Measurements from ENCODE around the gene MRPS33. TPM values are rescaled to one million over a fixed set of nuclear protein-coding genes. Genes with fewer than 3 reads are reported as not detected.
"Not testable (repeated sequence)": the region's sequence is repeated elsewhere in the genome, so short reads cannot be mapped to it uniquely, and the experiment has no call there.

MRPS33 gene

DNA sequence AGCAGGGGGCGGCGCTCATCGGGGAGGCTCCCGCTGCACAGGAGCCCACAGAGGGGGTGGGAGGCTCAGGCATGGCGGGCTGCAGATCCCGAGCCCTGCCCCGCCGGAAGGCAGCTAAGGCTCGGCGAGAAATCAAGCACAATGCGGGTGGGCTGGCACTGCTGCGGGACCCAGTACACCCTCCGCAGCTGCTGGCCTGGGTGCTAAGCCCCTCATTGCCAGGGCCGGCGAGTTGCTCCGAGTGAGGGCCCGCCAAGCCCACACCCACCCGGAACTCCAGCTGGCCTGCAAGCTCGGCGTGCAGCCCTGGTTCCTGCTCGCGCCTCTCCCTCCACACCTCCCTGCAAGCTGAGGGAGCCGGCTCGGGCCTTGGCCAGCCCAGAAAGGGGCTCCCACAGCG lies 57.8 kb downstream of the MRPS33 start:
- not testable (repeated sequence) for H3K4me3 ChIP-seq (ENCODE audit: low read length); H2AK5ac ChIP-seq (ENCODE audit: low read length); H2BK15ac ChIP-seq (replicated peaks; ENCODE audit: low read depth); H3K9ac ChIP-seq (ENCODE audit: low read length); H3K27ac ChIP-seq (ENCODE audit: low read depth, low read length); H4K8ac ChIP-seq (ENCODE audit: low read depth, low read length); H4K5ac ChIP-seq (ENCODE audit: low read length); H3K79me2 ChIP-seq (ENCODE audit: control insufficient read depth, insufficient read depth, low read length); H3K79me1 ChIP-seq (ENCODE audit: low read length); H3K23ac ChIP-seq (ENCODE audit: low read length); H3K36me3 ChIP-seq (ENCODE audit: control insufficient read depth, insufficient read depth, low read length); H3K4me1 ChIP-seq (ENCODE audit: control insufficient read depth, low read depth, low read length); H3K4ac ChIP-seq (ENCODE audit: low read depth, low read length); H3K56ac ChIP-seq (ENCODE audit: low read length); H3K18ac ChIP-seq (ENCODE audit: low read length); H3K27me3 ChIP-seq (ENCODE audit: insufficient read depth, low read length, poor library complexity); H3K4me2 ChIP-seq (ENCODE audit: low read length); DNase-seq; H2BK120ac ChIP-seq (ENCODE audit: low read depth, low read length); H2BK5ac ChIP-seq (ENCODE audit: low read length)
- no CpG with 5 or more reads among the region's 25 CpGs for WGBS (ENCODE audit: extremely low coverage, insufficient coverage, low lambda C conversion rate)

Small RNAs within 50 kb of the gene (small RNA-seq; reads per million reads assigned to genes)
- not detected for gene RNU4-74P (ENCODE audit: insufficient read depth)
